B cell (primary cell): ENCODE data around the gene NRXN2. TPM values are rescaled to one million over a fixed set of nuclear protein-coding genes. Genes with fewer than 3 reads are reported as not detected.
A peak's percentile ranks its signal among the peaks of the same experiment; 100 is the strongest.

Experiments used
- ATAC-seq: fragments of 200-7000 bp; cut with Tn5 transposase; one replicate; pipeline ENCODE4 v1.10.0; 2021; ENCODE audit warnings: low read depth, mild to moderate bottlenecking, moderate number of reproducible peaks, moderate library complexity
- CTCF ChIA-PET: fragments of 350-600 bp; sonication (Branson Sonifier 250); formaldehyde crosslinking; loops from one replicate; lab custom pipeline; 2021; ENCODE audit warnings: antibody characterized with exemption, inconsistent platforms; lab: Charles Lee
- POLR2A ChIA-PET: fragments of 350-600 bp; sonication (Branson Sonifier 250); formaldehyde crosslinking; loops from one replicate; lab custom pipeline; 2021; ENCODE audit warnings: antibody characterized with exemption; lab: Charles Lee
- DNase-seq: peaks from one replicate; pipeline ENCODE4 v3.0.0; 2013
- H2AFZ ChIP-seq: 2 replicates; pipeline ENCODE4 v1.6.1; 2012; ENCODE audit warnings: mild to moderate bottlenecking, low read depth, low read length; ENCODE audit not compliant: insufficient read depth, poor library complexity, severe bottlenecking
- H3K27ac ChIP-seq, 2 donors: 1 replicate in 1 of 2; 2 replicates in 1 of 2; pipeline ENCODE4 v1.5.1; 2012 to 2013; ENCODE audit warnings: low read length in 2 of 2, mild to moderate bottlenecking in 2 of 2, moderate library complexity in 1 of 2
- H3K27me3 ChIP-seq, 4 experiments: fragments of 200-600 bp in 1 of 4; sonication (generic) in 1 of 4; replicated peaks in 1 of 4; 1 replicate in 2 of 4; 2 replicates in 2 of 4; pipeline versions ENCODE4 v1.6.1 to v1.7.0; 2013 to 2016; ENCODE audit warnings: low read length in 3 of 4, mild to moderate bottlenecking in 2 of 4, mixed read lengths in 1 of 4, moderate library complexity in 1 of 4; ENCODE audit not compliant: insufficient read depth in 4 of 4, control insufficient read depth in 3 of 4; ENCODE audit errors: control extremely low read depth in 1 of 4
- H3K36me3 ChIP-seq, 2 experiments: replicated peaks in 1 of 2; 1 replicate in 1 of 2; 2 replicates in 1 of 2; pipeline versions ENCODE4 v1.6.1 to v1.7.1; 2013; ENCODE audit warnings: low read length in 1 of 2; ENCODE audit not compliant: insufficient read depth in 2 of 2, control insufficient read depth in 1 of 2; ENCODE audit errors: control extremely low read depth in 1 of 2, extremely low read depth in 1 of 2
- H3K4me1 ChIP-seq, 2 donors: fragments of 200-600 bp in 1 of 2; sonication (generic) in 1 of 2; 1 replicate in 1 of 2; 2 replicates in 1 of 2; pipeline versions ENCODE4 v1.5.1 to v1.6.1; 2013 to 2017; ENCODE audit warnings: low read length in 2 of 2; ENCODE audit not compliant: control insufficient read depth in 2 of 2, insufficient read depth in 2 of 2
- H3K4me2 ChIP-seq: replicated peaks from 2 replicates; pipeline ENCODE3; 2012; ENCODE audit warnings: mild to moderate bottlenecking, low read depth, low read length; ENCODE audit not compliant: poor library complexity, severe bottlenecking
- H3K4me3 ChIP-seq, 5 experiments: fragments of 200-600 bp in 1 of 5; sonication (generic) in 1 of 5; 1 replicate in 3 of 5; 2 replicates in 2 of 5; pipeline versions ENCODE4 v1.5.1 to v1.7.0; 2011 to 2016; ENCODE audit warnings: low read length in 4 of 5, mild to moderate bottlenecking in 4 of 5, low read depth in 2 of 5, control low read depth in 1 of 5, moderate library complexity in 1 of 5; ENCODE audit not compliant: insufficient read depth in 1 of 5; ENCODE audit errors: control extremely low read depth in 1 of 5, extremely low read depth in 1 of 5
- H3K79me2 ChIP-seq: fragments of 200-600 bp; sonication (generic); one replicate; pipeline ENCODE4 v1.6.0; 2016; ENCODE audit warnings: low read length; ENCODE audit not compliant: control insufficient read depth, insufficient read depth
- H3K9ac ChIP-seq: fragments of 200-600 bp; sonication (generic); 2 replicates; pipeline ENCODE4 v1.6.1; 2017; ENCODE audit warnings: mild to moderate bottlenecking, low read length, moderate library complexity
- H3K9me3 ChIP-seq, 3 donors: one replicate each; pipeline versions ENCODE4 v1.6.1 to v1.7.1; 2013; ENCODE audit warnings: low read length in 2 of 3; ENCODE audit not compliant: control insufficient read depth in 2 of 3, insufficient read depth in 1 of 3; ENCODE audit errors: control extremely low read depth in 1 of 3
- H4K20me1 ChIP-seq: 2 replicates; pipeline ENCODE4 v1.6.0; 2012; ENCODE audit warnings: mild to moderate bottlenecking, low read length; ENCODE audit not compliant: insufficient read depth, control insufficient read depth, poor library complexity, severe bottlenecking
- H3K27ac Mint-ChIP-seq: one replicate; pipeline ENCODE4 v1.8.0; 2021; ENCODE audit warnings: mixed read lengths
- H3K27me3 Mint-ChIP-seq: one replicate; pipeline ENCODE4 v1.8.0; 2021; ENCODE audit warnings: mixed read lengths
- H3K4me1 Mint-ChIP-seq: one replicate; pipeline ENCODE4 v1.8.0; 2021; ENCODE audit warnings: mixed read lengths
- H3K4me3 Mint-ChIP-seq: one replicate; pipeline ENCODE4 v1.8.0; 2021; ENCODE audit warnings: mixed read lengths
- H3K9me3 Mint-ChIP-seq: one replicate; pipeline ENCODE4 v1.8.0; 2022; ENCODE audit warnings: mixed read lengths; ENCODE audit not compliant: insufficient read depth
- EZH2 ChIP-seq: IDR thresholded peaks from 2 replicates; pipeline ENCODE4 v1.6.1; 2012; ENCODE audit warnings: borderline replicate concordance, low read depth, mild to moderate bottlenecking, moderate library complexity, low read length; ENCODE audit not compliant: insufficient read depth, poor library complexity, severe bottlenecking
- WGBS: methylation state at CpG from one replicate; pipeline ENCODE4 v1.1.5; 2013; ENCODE audit warnings: missing lambda C conversion rate; ENCODE audit not compliant: insufficient coverage; 5-methylcytosine and 5-hydroxymethylcytosine counted together
- intact Hi-C: fragments of 100-400 bp; cut with micrococcal nuclease; formaldehyde crosslinking; loops from one replicate; pipeline ENCODE4 v1.10.0; 2022
- polyA plus RNA-seq: library from polyadenylated mRNA; depleted of rRNA; stranded (reverse); fragments of >200 nt; gene quantifications from 2 replicates; pipeline ENCODE4 v1.2.3, GENCODE V29; 2012
- total RNA-seq, 2 donors: library from RNA; stranded (reverse); fragments of 120-200 nt in 1 of 2; gene quantifications; 1 replicate in 1 of 2; 2 replicates in 1 of 2; pipeline versions ENCODE4 v1.2.3 to v1.2.4, GENCODE V29; 2013 to 2022
- TF ChIP-seq, protein P1 (sequence below): fragments of 200-600 bp; IDR thresholded peaks from one replicate; pipeline ENCODE4 v1.8.0; 2022; ENCODE audit warnings: antibody characterized with exemption, mild to moderate bottlenecking

NRXN2 gene
- total and polyA plus RNA-seq, 2 donors (not counting 1 experiment from before 2014, with no cell fraction given), result 0.01 to 0.52 TPM

DNA sequence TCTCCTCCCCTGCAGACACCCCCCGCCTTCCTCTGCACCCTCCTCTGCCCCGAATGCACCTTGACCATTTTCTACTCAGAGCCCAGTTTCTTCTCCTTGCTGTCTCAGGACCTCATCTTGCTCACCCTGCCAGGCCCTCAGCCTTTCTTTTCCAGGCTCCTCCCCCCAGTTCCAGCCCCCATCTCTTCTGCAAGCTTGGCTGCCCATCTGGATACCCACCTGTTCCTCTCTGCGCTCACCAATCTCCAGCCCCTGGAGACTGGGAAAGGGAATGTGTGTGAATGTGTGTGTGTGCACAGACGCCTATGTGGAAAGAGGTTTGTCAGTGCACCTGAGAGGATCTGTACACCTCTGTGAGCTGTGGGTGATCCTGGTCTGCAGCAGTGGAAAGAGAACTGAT, 95.6 kb downstream of the NRXN2 start:
- Histone ChIP-seq H3K79me2 (no peaks in the 10 kb centered on the region), H3K9me3 (no peaks in the 10 kb centered on the region), H4K20me1 (no peaks in the 10 kb centered on the region), H3K27ac (no peak overlapping the region), H3K9ac (no peak overlapping the region), H3K4me1 (peaks cover 12 to 30% of the 10 kb centered on the region in 2 donors), H3K4me2 (no peak overlapping the region), H3K4me3 (no peak overlapping the region), H2AFZ (no peak overlapping the region), H3K36me3 (no peaks in the 10 kb centered on the region), H3K27me3 (no peaks in the 10 kb centered on the region)
- POLR2A ChIA-PET, result no interaction called here
- CTCF ChIA-PET, result no interaction called here
- TF ChIP-seq EZH2, result no peak
- TF ChIP-seq, protein P1, sequence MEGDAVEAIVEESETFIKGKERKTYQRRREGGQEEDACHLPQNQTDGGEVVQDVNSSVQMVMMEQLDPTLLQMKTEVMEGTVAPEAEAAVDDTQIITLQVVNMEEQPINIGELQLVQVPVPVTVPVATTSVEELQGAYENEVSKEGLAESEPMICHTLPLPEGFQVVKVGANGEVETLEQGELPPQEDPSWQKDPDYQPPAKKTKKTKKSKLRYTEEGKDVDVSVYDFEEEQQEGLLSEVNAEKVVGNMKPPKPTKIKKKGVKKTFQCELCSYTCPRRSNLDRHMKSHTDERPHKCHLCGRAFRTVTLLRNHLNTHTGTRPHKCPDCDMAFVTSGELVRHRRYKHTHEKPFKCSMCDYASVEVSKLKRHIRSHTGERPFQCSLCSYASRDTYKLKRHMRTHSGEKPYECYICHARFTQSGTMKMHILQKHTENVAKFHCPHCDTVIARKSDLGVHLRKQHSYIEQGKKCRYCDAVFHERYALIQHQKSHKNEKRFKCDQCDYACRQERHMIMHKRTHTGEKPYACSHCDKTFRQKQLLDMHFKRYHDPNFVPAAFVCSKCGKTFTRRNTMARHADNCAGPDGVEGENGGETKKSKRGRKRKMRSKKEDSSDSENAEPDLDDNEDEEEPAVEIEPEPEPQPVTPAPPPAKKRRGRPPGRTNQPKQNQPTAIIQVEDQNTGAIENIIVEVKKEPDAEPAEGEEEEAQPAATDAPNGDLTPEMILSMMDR, result no peak
- intact Hi-C loops, result no loop called here
- Mint-ChIP-seq H3K9me3 (no peaks in the 10 kb centered on the region), H3K4me3 (no peak overlapping the region), H3K27ac (peak overlapping the region; percentile 13), H3K27me3 (peaks cover 9% of the 10 kb centered on the region), H3K4me1 (peaks cover 24% of the 10 kb centered on the region)
- DNase-seq (no peak), ATAC-seq (no peak)
- 73% methylated on average over 3 of the region's 4 CpGs for WGBS

DNA sequence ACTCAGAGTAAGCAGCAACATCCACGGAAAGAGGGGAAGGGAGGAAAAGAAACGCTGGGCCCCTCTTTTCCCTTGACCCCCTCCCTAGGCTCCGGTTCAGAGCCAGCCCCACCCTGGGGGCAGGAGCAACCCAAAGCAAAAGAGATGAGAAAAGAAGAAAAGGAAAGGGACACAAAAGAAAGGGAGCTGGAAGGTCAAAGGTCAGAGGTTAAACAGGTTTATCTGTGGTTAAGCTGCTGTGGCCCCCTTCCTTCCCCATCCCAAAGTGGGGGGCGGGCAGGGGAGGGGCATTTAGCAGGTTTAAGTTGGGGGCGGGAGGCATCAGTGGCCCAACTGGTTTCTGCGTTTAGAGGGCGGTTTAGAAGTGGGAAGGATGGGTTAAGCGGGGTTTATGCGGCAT, 96.4 kb downstream of the NRXN2 start:
- Histone ChIP-seq H3K9me3 (no peaks in the 10 kb centered on the region), H3K4me2 (no peak overlapping the region), H3K4me1 (peaks cover 15 to 26% of the 10 kb centered on the region in 2 donors), H4K20me1 (no peaks in the 10 kb centered on the region), H3K79me2 (no peaks in the 10 kb centered on the region), H3K36me3 (no peaks in the 10 kb centered on the region), H3K27me3 (no peaks in the 10 kb centered on the region), H2AFZ (no peak overlapping the region), H3K9ac (no peak overlapping the region), H3K4me3 (no peak overlapping the region), H3K27ac (no peak overlapping the region)
- Mint-ChIP-seq H3K4me3 (no peak overlapping the region), H3K4me1 (peaks cover 18% of the 10 kb centered on the region), H3K27me3 (peaks cover 3% of the 10 kb centered on the region), H3K27ac (no peak overlapping the region), H3K9me3 (no peaks in the 10 kb centered on the region)
- ChIA-PET CTCF (no interaction called here), POLR2A (no interaction called here)
- ATAC-seq (no peak), DNase-seq (no peak)
- TF ChIP-seq, protein P1, result no peak
- TF ChIP-seq EZH2, result no peak
- intact Hi-C loops, result no loop called here
- WGBS, result 100% methylated on average over 1 of the region's 9 CpGs
